GM12891 (cell line): ENCODE measurements around the gene MCM10.

ENCODE experiments used
- POLR2A ChIP-seq: IDR thresholded peaks from 2 replicates; pipeline ENCODE4 v1.6.1; 2011; ENCODE audit warnings: low read depth, low read length, control low read depth
- POLR2AphosphoS5 ChIP-seq: IDR thresholded peaks from 2 replicates; pipeline ENCODE4 v1.6.1; 2011; ENCODE audit warnings: low read depth, low read length, control low read depth
- POU2F2 ChIP-seq: IDR thresholded peaks from 2 replicates; pipeline ENCODE4 v1.6.1; 2011; ENCODE audit warnings: low read depth, mild to moderate bottlenecking, control low read depth, low read length, moderate library complexity
- SPI1 ChIP-seq: IDR thresholded peaks from 2 replicates; pipeline ENCODE4 v1.6.1; 2011; ENCODE audit warnings: low read depth, low read length, control low read depth

DNA sequence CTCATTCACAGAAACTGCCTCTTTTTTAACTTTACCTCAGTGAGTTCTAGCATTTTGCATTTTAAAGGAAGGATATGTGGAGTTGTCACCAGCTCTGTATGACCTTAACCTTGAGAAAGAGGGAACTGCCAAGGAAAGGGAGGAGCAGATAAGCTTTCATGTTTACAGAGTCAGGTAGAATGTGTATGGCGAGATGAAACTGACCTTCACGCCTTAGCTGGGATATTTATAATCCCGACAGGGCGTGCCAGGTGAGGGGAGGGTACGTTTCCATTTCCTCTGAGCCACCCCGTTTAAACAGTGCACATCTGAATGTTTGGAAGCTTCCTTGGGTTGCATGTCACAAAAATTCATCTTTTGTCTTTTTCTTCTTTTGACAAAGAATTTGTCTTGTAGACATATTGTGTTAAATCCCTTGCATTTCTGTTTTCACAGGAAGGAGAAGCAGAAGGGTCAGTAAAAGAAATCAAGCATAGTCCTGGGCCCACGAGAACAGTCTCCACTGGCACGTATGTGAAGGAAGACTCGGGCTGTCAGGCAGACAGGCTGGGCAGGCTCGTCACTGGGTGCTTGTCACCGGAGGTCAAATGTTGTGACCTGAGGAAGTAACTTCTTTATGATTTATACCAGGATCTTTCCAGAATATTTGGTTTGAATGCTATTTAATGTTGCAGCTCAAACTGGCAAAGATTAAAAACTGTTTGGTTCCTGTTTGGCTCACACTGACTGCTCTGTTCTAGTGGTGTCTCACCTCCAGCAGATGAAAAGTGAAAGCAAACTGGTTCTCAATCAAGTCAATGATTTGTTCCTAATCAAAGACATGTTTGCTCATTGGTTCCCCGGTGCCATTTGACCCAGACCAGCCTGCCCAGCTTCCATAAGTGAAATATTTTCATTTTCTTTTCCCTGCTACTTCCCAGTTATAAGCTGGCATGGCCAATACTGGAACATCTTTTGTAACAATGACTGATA, 45.2 kb upstream of the MCM10 start:
- TF ChIP-seq POU2F2 (no peak), POLR2AphosphoS5 (no peak), POLR2A (no peak), SPI1 (no peak)
